Measurements from ENCODE around the gene OTUB2.

The OTUB2 gene

DNA sequence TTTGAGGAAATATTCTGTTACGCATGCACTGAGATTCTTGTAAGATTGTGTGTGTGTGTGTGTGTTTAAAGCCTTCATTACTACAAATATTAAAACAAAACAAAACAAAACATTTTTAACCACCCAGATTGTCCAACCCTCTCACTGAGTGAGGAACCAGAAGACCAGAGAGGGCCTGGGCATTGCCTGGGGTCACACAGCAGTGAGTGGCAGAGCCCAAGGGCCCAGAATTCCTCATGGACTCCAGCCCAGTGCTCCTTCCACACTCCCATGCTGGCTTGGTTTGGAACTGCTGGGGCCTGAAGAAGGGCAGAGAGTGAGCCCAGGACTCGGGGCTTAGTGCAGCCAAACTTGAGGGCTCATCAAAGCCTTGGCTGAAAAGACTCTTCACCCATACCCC is 1.6 kb upstream of the OTUB2 start:
- ATAC-seq (ENCODE audit: insufficient read depth, low read depth) (no peak), DNase-seq (no peak)
- no peak overlapping the region for H3K4me2 ChIP-seq (ENCODE audit: insufficient read depth, low read length)
- H3K36me3 ChIP-seq (ENCODE audit: insufficient read depth, low read length): no peaks in the 10 kb centered on the region
- H3K27me3 ChIP-seq (ENCODE audit: insufficient read depth, low read length, poor library complexity): peaks cover 5% of the 10 kb centered on the region
- no peak overlapping the region for H2AFZ ChIP-seq (ENCODE audit: low read depth, low read length)
- no peak overlapping the region for H3K27ac ChIP-seq (ENCODE audit: low read length)
- H4K20me1 ChIP-seq (ENCODE audit: insufficient read depth, low read length): peaks cover 4% of the 10 kb centered on the region; the same call in 1 of the 2 replicates
- H3K9ac ChIP-seq (ENCODE audit: low read depth, low read length): no peak overlapping the region
- H3K9me3 ChIP-seq (ENCODE audit: insufficient read depth, low read length, severe bottlenecking): no peaks in the 10 kb centered on the region
- no peak overlapping the region for H3K4me3 ChIP-seq (ENCODE audit: low read depth in 1 of 2, low read length in 2 of 2)
- H3K79me2 ChIP-seq (ENCODE audit: insufficient read depth, low read length): no peaks in the 10 kb centered on the region
- TF ChIP-seq, protein P1, sequence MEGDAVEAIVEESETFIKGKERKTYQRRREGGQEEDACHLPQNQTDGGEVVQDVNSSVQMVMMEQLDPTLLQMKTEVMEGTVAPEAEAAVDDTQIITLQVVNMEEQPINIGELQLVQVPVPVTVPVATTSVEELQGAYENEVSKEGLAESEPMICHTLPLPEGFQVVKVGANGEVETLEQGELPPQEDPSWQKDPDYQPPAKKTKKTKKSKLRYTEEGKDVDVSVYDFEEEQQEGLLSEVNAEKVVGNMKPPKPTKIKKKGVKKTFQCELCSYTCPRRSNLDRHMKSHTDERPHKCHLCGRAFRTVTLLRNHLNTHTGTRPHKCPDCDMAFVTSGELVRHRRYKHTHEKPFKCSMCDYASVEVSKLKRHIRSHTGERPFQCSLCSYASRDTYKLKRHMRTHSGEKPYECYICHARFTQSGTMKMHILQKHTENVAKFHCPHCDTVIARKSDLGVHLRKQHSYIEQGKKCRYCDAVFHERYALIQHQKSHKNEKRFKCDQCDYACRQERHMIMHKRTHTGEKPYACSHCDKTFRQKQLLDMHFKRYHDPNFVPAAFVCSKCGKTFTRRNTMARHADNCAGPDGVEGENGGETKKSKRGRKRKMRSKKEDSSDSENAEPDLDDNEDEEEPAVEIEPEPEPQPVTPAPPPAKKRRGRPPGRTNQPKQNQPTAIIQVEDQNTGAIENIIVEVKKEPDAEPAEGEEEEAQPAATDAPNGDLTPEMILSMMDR (IDR thresholded peaks at IDR 0.05; ENCODE audit: borderline replicate concordance, extremely low read depth, low read length, poor library complexity, severe bottlenecking): no peak
- no peak for TF ChIP-seq EZH2 (IDR thresholded peaks at IDR 0.05; ENCODE audit: borderline replicate concordance, low read depth, low read length, severe bottlenecking)
- H3K4me1 ChIP-seq (ENCODE audit: insufficient read depth, low read length): no peaks in the 10 kb centered on the region

DNA sequence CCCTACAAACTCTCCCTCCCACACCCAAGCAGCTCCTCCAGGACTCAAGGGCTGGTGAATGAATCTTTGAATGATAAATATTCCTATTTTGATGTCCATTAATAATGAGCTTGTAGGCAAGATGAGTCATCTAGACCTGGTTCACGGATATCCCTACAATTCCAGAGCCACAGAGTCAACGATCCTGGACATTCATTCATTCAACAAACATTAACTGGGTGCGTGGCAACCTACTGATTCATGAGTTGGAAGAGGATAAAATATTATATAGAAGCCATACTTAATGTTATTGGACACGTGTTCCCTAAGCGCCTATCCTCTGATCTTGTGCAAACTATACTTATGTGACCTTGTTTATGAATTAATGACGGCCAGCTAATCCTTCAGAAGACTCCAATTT is 420 bp upstream of the OTUB2 start:
- peaks cover 4% of the 10 kb centered on the region; the same call in 1 of the 2 replicates for H4K20me1 ChIP-seq (ENCODE audit: insufficient read depth, low read length)
- no peak for TF ChIP-seq EZH2 (IDR thresholded peaks at IDR 0.05; ENCODE audit: borderline replicate concordance, low read depth, low read length, severe bottlenecking)
- TF ChIP-seq, protein P1 (IDR thresholded peaks at IDR 0.05; ENCODE audit: borderline replicate concordance, extremely low read depth, low read length, poor library complexity, severe bottlenecking): no peak
- H3K9me3 ChIP-seq (ENCODE audit: insufficient read depth, low read length, severe bottlenecking): no peaks in the 10 kb centered on the region
- H3K36me3 ChIP-seq (ENCODE audit: insufficient read depth, low read length): no peaks in the 10 kb centered on the region
- H2AFZ ChIP-seq (ENCODE audit: low read depth, low read length): no peak overlapping the region
- DNase-seq (no peak), ATAC-seq (ENCODE audit: insufficient read depth, low read depth) (no peak)
- H3K79me2 ChIP-seq (ENCODE audit: insufficient read depth, low read length): no peaks in the 10 kb centered on the region
- no peak overlapping the region for H3K27ac ChIP-seq (ENCODE audit: low read length)
- no peak overlapping the region for H3K4me3 ChIP-seq (ENCODE audit: low read depth in 1 of 2, low read length in 2 of 2)
- no peak overlapping the region for H3K9ac ChIP-seq (ENCODE audit: low read depth, low read length)
- no peak overlapping the region for H3K4me2 ChIP-seq (ENCODE audit: insufficient read depth, low read length)
- H3K27me3 ChIP-seq (ENCODE audit: insufficient read depth, low read length, poor library complexity): peaks cover 5% of the 10 kb centered on the region
- no peaks in the 10 kb centered on the region for H3K4me1 ChIP-seq (ENCODE audit: insufficient read depth, low read length)

DNA sequence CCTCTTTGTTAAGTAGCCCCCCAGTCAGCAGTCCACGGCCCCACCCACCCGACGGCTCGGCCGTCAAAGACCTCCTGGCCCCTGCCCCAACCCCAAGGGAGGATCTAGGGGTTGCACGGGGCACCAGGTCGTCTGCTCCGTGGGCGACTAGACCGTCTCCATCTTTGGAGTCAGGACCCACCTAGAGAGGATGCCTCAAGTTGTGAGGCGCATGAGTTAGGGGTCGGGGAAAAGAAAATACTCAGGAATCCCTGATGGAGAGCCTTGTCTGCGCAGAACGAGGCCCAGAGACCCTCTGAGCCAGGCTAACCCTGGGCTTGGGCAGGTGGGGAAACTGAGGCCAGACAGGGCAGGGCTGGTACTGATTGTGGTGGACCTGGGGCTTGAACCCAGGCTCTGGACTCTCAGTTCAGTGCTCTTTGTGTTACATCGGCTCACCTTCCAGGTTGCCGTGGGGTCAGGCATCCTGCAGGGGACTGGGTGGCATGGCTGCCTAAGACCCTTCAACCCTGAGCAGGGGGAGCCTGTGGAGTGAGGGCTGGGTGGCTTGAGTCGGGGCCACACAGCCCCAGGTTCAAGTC is 839 bp downstream of the OTUB2 start:
- Histone ChIP-seq H3K27ac (ENCODE audit: low read length) (no peak overlapping the region), H3K4me2 (ENCODE audit: insufficient read depth, low read length) (no peak overlapping the region), H3K4me1 (ENCODE audit: insufficient read depth, low read length) (no peaks in the 10 kb centered on the region), H3K79me2 (ENCODE audit: insufficient read depth, low read length) (no peaks in the 10 kb centered on the region), H3K27me3 (ENCODE audit: insufficient read depth, low read length, poor library complexity) (peaks cover 1% of the 10 kb centered on the region), H3K36me3 (ENCODE audit: insufficient read depth, low read length) (no peaks in the 10 kb centered on the region), H3K4me3 (ENCODE audit: low read depth in 1 of 2, low read length in 2 of 2) (no peak overlapping the region), H3K9me3 (ENCODE audit: insufficient read depth, low read length, severe bottlenecking) (no peaks in the 10 kb centered on the region), H3K9ac (ENCODE audit: low read depth, low read length) (no peak overlapping the region), H4K20me1 (ENCODE audit: insufficient read depth, low read length) (no peaks in the 10 kb centered on the region; the same call in 1 of the 2 replicates), H2AFZ (ENCODE audit: low read depth, low read length) (no peak overlapping the region)
- DNase-seq (no peak), ATAC-seq (ENCODE audit: insufficient read depth, low read depth) (no peak)
- no peak for TF ChIP-seq EZH2 (IDR thresholded peaks at IDR 0.05; ENCODE audit: borderline replicate concordance, low read depth, low read length, severe bottlenecking)
- TF ChIP-seq, protein P1 (IDR thresholded peaks at IDR 0.05; ENCODE audit: borderline replicate concordance, extremely low read depth, low read length, poor library complexity, severe bottlenecking): no peak

Data from DND-41 (cell line).